Large intestine (tissue), 3 donors: ENCODE data around the gene SORCS2. TPM values are rescaled to one million over a fixed set of nuclear protein-coding genes. Genes with fewer than 3 reads are reported as not detected.

Experiments used
- DNase-seq, 2 donors: peaks; one replicate each; pipeline versions ENCODE4 v3.0.0 to v3.0.0-alpha.2; 2013
- H3K27ac ChIP-seq: one replicate; pipeline ENCODE4 v1.5.1; 2013; ENCODE audit warnings: low read length
- H3K27me3 ChIP-seq: 2 replicates; pipeline ENCODE4 v1.6.1; 2013; ENCODE audit warnings: low read length; ENCODE audit not compliant: control insufficient read depth, insufficient read depth
- H3K36me3 ChIP-seq: 2 replicates; pipeline ENCODE4 v1.6.1; 2013; ENCODE audit warnings: low read length; ENCODE audit not compliant: control insufficient read depth, insufficient read depth
- H3K4me1 ChIP-seq: one replicate; pipeline ENCODE4 v1.6.1; 2013; ENCODE audit warnings: low read length; ENCODE audit not compliant: control insufficient read depth, insufficient read depth
- H3K4me3 ChIP-seq: one replicate; pipeline ENCODE4 v1.5.1; 2013; ENCODE audit warnings: low read length
- H3K9me3 ChIP-seq: one replicate; pipeline ENCODE4 v1.6.1; 2013; ENCODE audit warnings: mild to moderate bottlenecking, low read depth, low read length, moderate library complexity; ENCODE audit not compliant: control insufficient read depth
- WGBS: methylation state at CpG from one replicate; pipeline ENCODE4 v1.1.5; 2013; ENCODE audit warnings: low lambda C conversion rate; ENCODE audit not compliant: insufficient coverage; 5-methylcytosine and 5-hydroxymethylcytosine counted together
- polyA plus RNA-seq: library from polyadenylated mRNA; unstranded; fragments of 120-200 nt; gene quantifications from one replicate; pipeline ENCODE4 v1.2.1, GENCODE V29; 2013

The SORCS2 gene
- polyA plus RNA-seq, 1 donor, result 3.6 TPM

GRCh38 chr4:7737268-7737645, 544.9 kb downstream of the SORCS2 start:
- peaks cover 2% of the 10 kb centered on the region for H3K27me3 ChIP-seq
- H3K4me3 ChIP-seq, result no peak overlapping the region
- H3K36me3 ChIP-seq, result no peaks in the 10 kb centered on the region
- DNase-seq, result no peak
- no peaks in the 10 kb centered on the region for H3K4me1 ChIP-seq
- peaks cover 6% of the 10 kb centered on the region for H3K9me3 ChIP-seq
- H3K27ac ChIP-seq, result no peak overlapping the region
- no CpG with 5 or more reads among the region's 14 CpGs for WGBS

GRCh38 chr4:7737752-7738457, 545.6 kb downstream of the SORCS2 start:
- Histone ChIP-seq H3K4me1 (no peaks in the 10 kb centered on the region), H3K27me3 (peaks cover 2% of the 10 kb centered on the region)

GRCh38 chr4:7738458-7739076, 546.2 kb downstream of the SORCS2 start:
- H3K36me3 ChIP-seq, result no peaks in the 10 kb centered on the region
- no peaks in the 10 kb centered on the region for H3K4me1 ChIP-seq
- no peak for DNase-seq
- H3K4me3 ChIP-seq, result no peak overlapping the region
- H3K9me3 ChIP-seq, result peaks cover 6% of the 10 kb centered on the region
- no CpG with 5 or more reads among the region's 32 CpGs for WGBS
- H3K27me3 ChIP-seq, result peaks cover 1% of the 10 kb centered on the region
- no peak overlapping the region for H3K27ac ChIP-seq

More at GRCh38 chr4:7737752-7738457, 545.6 kb downstream of the SORCS2 start:
- no peak for DNase-seq
- Histone ChIP-seq H3K36me3 (no peaks in the 10 kb centered on the region), H3K9me3 (peaks cover 6% of the 10 kb centered on the region), H3K4me3 (no peak overlapping the region), H3K27ac (no peak overlapping the region)
- no CpG with 5 or more reads among the region's 19 CpGs for WGBS

- WGBS, result no CpG with 5 or more reads among the region's 37 CpGs
- peaks cover 6% of the 10 kb centered on the region for H3K9me3 ChIP-seq
- no peak for DNase-seq
Measured at GRCh38 chr4:7739077-7739917, 547.0 kb downstream of the SORCS2 start.

GRCh38 chr4:7739918-7740865, 547.9 kb downstream of the SORCS2 start:
- no peaks in the 10 kb centered on the region for H3K27me3 ChIP-seq
- no CpG with 5 or more reads among the region's 45 CpGs for WGBS
- no peaks in the 10 kb centered on the region for H3K4me1 ChIP-seq
- no peak for DNase-seq
- H3K27ac ChIP-seq, result no peak overlapping the region
- peaks cover 6% of the 10 kb centered on the region for H3K9me3 ChIP-seq
- H3K36me3 ChIP-seq, result no peaks in the 10 kb centered on the region
- no peak overlapping the region for H3K4me3 ChIP-seq

More at GRCh38 chr4:7739077-7739917, 547.0 kb downstream of the SORCS2 start:
- Histone ChIP-seq H3K4me3 (no peak overlapping the region), H3K27ac (no peak overlapping the region), H3K27me3 (no peaks in the 10 kb centered on the region), H3K36me3 (no peaks in the 10 kb centered on the region), H3K4me1 (no peaks in the 10 kb centered on the region)

GRCh38 chr4:7740866-7741525, 548.7 kb downstream of the SORCS2 start:
- WGBS, result no CpG with 5 or more reads among the region's 19 CpGs
- H3K36me3 ChIP-seq, result no peaks in the 10 kb centered on the region
- no peaks in the 10 kb centered on the region for H3K27me3 ChIP-seq
- no peak overlapping the region for H3K27ac ChIP-seq
- no peak for DNase-seq
- H3K4me1 ChIP-seq, result no peaks in the 10 kb centered on the region
- peaks cover 6% of the 10 kb centered on the region for H3K9me3 ChIP-seq
- H3K4me3 ChIP-seq, result no peak overlapping the region

GRCh38 chr4:7741946-7742806, 549.8 kb downstream of the SORCS2 start:
- no CpG with 5 or more reads among the region's 18 CpGs for WGBS
- no peak for DNase-seq
- H3K36me3 ChIP-seq, result no peaks in the 10 kb centered on the region
- H3K4me1 ChIP-seq, result no peaks in the 10 kb centered on the region
- peaks cover 6% of the 10 kb centered on the region for H3K9me3 ChIP-seq
- H3K27me3 ChIP-seq, result no peaks in the 10 kb centered on the region
- H3K4me3 ChIP-seq, result no peak overlapping the region
- H3K27ac ChIP-seq, result no peak overlapping the region

- Histone ChIP-seq H3K4me1 (no peaks in the 10 kb centered on the region), H3K27me3 (no peaks in the 10 kb centered on the region), H3K27ac (no peak overlapping the region), H3K9me3 (peaks cover 4% of the 10 kb centered on the region), H3K4me3 (no peak overlapping the region), H3K36me3 (no peaks in the 10 kb centered on the region)
- no CpG with 5 or more reads among the region's 8 CpGs for WGBS
- DNase-seq, result no peak
Measured at GRCh38 chr4:7742807-7743280, 550.5 kb downstream of the SORCS2 start.
